Measurements from ENCODE around the gene OTX2.

Gene OTX2

GRCh38 chr14:56810147-56810719 lies at the start of gene OTX2:
TSS of gene OTX2 (minus strand) at chr14:56810479. CDS start at chr14:56805456, 5,023 bp downstream.
- no peak for DNase-seq

- no peak for DNase-seq
Measured at GRCh38 chr14:56858422-56858821, 48.1 kb upstream of the OTX2 start.

- no peak for DNase-seq
Measured at GRCh38 chr14:56857216-56857615, 46.9 kb upstream of the OTX2 start.

- DNase-seq: no peak
Measured at GRCh38 chr14:56855891-56856461, 45.7 kb upstream of the OTX2 start.

- no peak for DNase-seq
Measured at GRCh38 chr14:56854325-56854724, 44.0 kb upstream of the OTX2 start.

GRCh38 chr14:56846970-56847930 lies 37.0 kb upstream of the OTX2 start:
- no peak for DNase-seq

- no peak for DNase-seq
Measured at GRCh38 chr14:56844406-56845002, 34.2 kb upstream of the OTX2 start.

- DNase-seq: no peak
Measured at GRCh38 chr14:56841611-56842010, 31.3 kb upstream of the OTX2 start.

- no peak for DNase-seq
Measured at GRCh38 chr14:56840221-56840620, 29.9 kb upstream of the OTX2 start.

GRCh38 chr14:56829151-56829550 lies 18.9 kb upstream of the OTX2 start:
- DNase-seq: no peak

GRCh38 chr14:56826214-56826613 lies 15.9 kb upstream of the OTX2 start:
- DNase-seq: no peak

GRCh38 chr14:56821805-56822610 lies 11.7 kb upstream of the OTX2 start:
- no peak for DNase-seq

GRCh38 chr14:56821177-56821576 lies 10.9 kb upstream of the OTX2 start:
- DNase-seq: no peak

GRCh38 chr14:56817396-56817921 lies 7.2 kb upstream of the OTX2 start:
- no peak for DNase-seq

GRCh38 chr14:56816574-56817391 lies 6.5 kb upstream of the OTX2 start:
- DNase-seq: no peak

- no peak for DNase-seq
Measured at GRCh38 chr14:56815745-56816144, 5.5 kb upstream of the OTX2 start.

- DNase-seq: no peak
Measured at GRCh38 chr14:56814969-56815700, 4.9 kb upstream of the OTX2 start.

- no peak for DNase-seq
Measured at GRCh38 chr14:56814519-56814959, 4.3 kb upstream of the OTX2 start.

GRCh38 chr14:56813143-56813551 lies 2.9 kb upstream of the OTX2 start:
- no peak for DNase-seq

- no peak for DNase-seq
Measured at GRCh38 chr14:56812364-56813141, 2.3 kb upstream of the OTX2 start.

Data from hematopoietic multipotent progenitor cell treated with erythropoietin and hydrocortisone succinate and interleukin-3 and kit ligand, for 6 days (in vitro differentiated cells).